SK-N-SH (cell line): Measurements from ENCODE around the gene TGM2. TPM values are rescaled to one million over a fixed set of nuclear protein-coding genes. Genes with fewer than 3 reads are reported as not detected.

ENCODE experiments used
- CTCF ChIA-PET: fragments of 300-600, 350-600 bp; formaldehyde crosslinking; extraction: SDS; loops from one replicate; lab custom pipeline; 2021; lab: Yijun Ruan, JAX
- POLR2A ChIA-PET: fragments of 350-600 bp; sonication (Branson Sonifier 250); formaldehyde crosslinking; extraction: SDS; loops from one replicate; lab custom pipeline; 2020; ENCODE audit warnings: antibody characterized with exemption, inconsistent platforms; lab: Yijun Ruan, JAX
- DNase-seq: peaks from one replicate; pipeline ENCODE4 v3.0.0; 2012
- H2AFZ ChIP-seq: fragments of 200-600 bp; sonication (generic); 2 replicates; pipeline ENCODE4 v1.8.1; 2016; ENCODE audit warnings: antibody characterized with exemption, mild to moderate bottlenecking, low read depth
- H3F3A ChIP-seq: fragments of 200-600 bp; sonication (generic); replicated peaks from 2 replicates; pipeline ENCODE3; 2016; ENCODE audit warnings: antibody characterized with exemption, mild to moderate bottlenecking; ENCODE audit not compliant: insufficient read depth
- H3K27ac ChIP-seq, 2 experiments: fragments of 200-500 bp in 1 of 2; fragments of 200-600 bp in 1 of 2; sonication (Bioruptor generic) in 1 of 2; sonication (generic), shearing (Covaris generic) in 1 of 2; 2 replicates each; pipeline versions ENCODE4 v1.5.1 to v1.6.1; 2014 to 2016; ENCODE audit warnings: low read depth in 2 of 2, inconsistent platforms in 1 of 2, low read length in 1 of 2, mild to moderate bottlenecking in 1 of 2, mixed read lengths in 1 of 2
- H3K27me3 ChIP-seq: fragments of 200-600 bp; sonication (generic), shearing (Covaris generic); 2 replicates; pipeline ENCODE4 v1.6.1; 2016; ENCODE audit warnings: mixed run types; ENCODE audit not compliant: insufficient read depth
- H3K36me3 ChIP-seq, 2 experiments: fragments of 200-500 bp in 1 of 2; fragments of 200-600 bp in 1 of 2; sonication (Bioruptor generic) in 1 of 2; sonication (generic) in 1 of 2; replicated peaks in 1 of 2; 2 replicates each; pipeline versions ENCODE3 to v1.5.1; 2014 to 2016; ENCODE audit warnings: low read length in 1 of 2, mild to moderate bottlenecking in 1 of 2; ENCODE audit not compliant: insufficient read depth in 2 of 2, control insufficient read depth in 1 of 2
- H3K4me1 ChIP-seq, 2 experiments: fragments of 200-500 bp in 1 of 2; fragments of 200-600 bp in 1 of 2; sonication (Bioruptor generic) in 1 of 2; sonication (generic), shearing (Covaris generic) in 1 of 2; 2 replicates each; pipeline versions ENCODE4 v1.5.1 to v1.6.1; 2014 to 2016; ENCODE audit warnings: low read depth in 1 of 2, low read length in 1 of 2, mixed run types in 1 of 2; ENCODE audit not compliant: insufficient read depth in 2 of 2, control insufficient read depth in 1 of 2
- H3K4me2 ChIP-seq: fragments of 200-600 bp; sonication (generic), shearing (Covaris generic); 2 replicates; pipeline ENCODE4 v1.6.1; 2017; ENCODE audit warnings: mixed run types
- H3K4me3 ChIP-seq, 2 experiments: fragments of 200-500 bp in 1 of 2; fragments of 200-600 bp in 1 of 2; sonication (Bioruptor generic) in 1 of 2; sonication (generic), shearing (Covaris generic) in 1 of 2; 2 replicates each; pipeline versions ENCODE4 v1.5.1 to v1.8.1; 2014 to 2016; ENCODE audit warnings: low read depth in 2 of 2, inconsistent platforms in 1 of 2, low read length in 1 of 2, mild to moderate bottlenecking in 1 of 2, mixed read lengths in 1 of 2, moderate library complexity in 1 of 2
- H3K79me2 ChIP-seq: fragments of 200-600 bp; sonication (generic); 2 replicates; pipeline ENCODE4 v1.8.1; 2017; ENCODE audit warnings: mild to moderate bottlenecking; ENCODE audit not compliant: insufficient read depth
- H3K9ac ChIP-seq: fragments of 200-600 bp; sonication (generic); 2 replicates; pipeline ENCODE4 v1.6.1; 2017; ENCODE audit warnings: mixed run types
- H3K9me2 ChIP-seq: fragments of 200-600 bp; sonication (generic); 2 replicates; pipeline ENCODE4 v1.6.1; 2017; ENCODE audit warnings: mixed run types
- H3K9me3 ChIP-seq: fragments of 200-600 bp; sonication (generic); 2 replicates; pipeline ENCODE4 v1.6.1; 2017; ENCODE audit warnings: mixed run types, mild to moderate bottlenecking, moderate library complexity
- H4K20me1 ChIP-seq: fragments of 200-600 bp; sonication (generic); 2 replicates; pipeline ENCODE4 v1.6.1; 2017; ENCODE audit warnings: mild to moderate bottlenecking, mixed run types; ENCODE audit not compliant: insufficient read depth
- CHD2 ChIP-seq: fragments of 150-350 bp; IDR thresholded peaks from 2 replicates; pipeline ENCODE4 v1.6.1; 2018; ENCODE audit warnings: low read length; ENCODE audit not compliant: partially characterized antibody
- CTCF ChIP-seq: fragments of 200-600 bp; sonication (generic); IDR thresholded peaks from 2 replicates; pipeline ENCODE4 v1.6.1; 2017; ENCODE audit warnings: antibody characterized with exemption, mild to moderate bottlenecking, moderate library complexity
- EP300 ChIP-seq, 2 experiments: IDR thresholded peaks; 2 replicates each; pipeline versions ENCODE4 v1.4.0 to v1.6.1; 2012; ENCODE audit warnings: borderline replicate concordance in 1 of 2, low read depth in 1 of 2, low read length in 1 of 2
- FOXM1 ChIP-seq: IDR thresholded peaks from 2 replicates; pipeline ENCODE4 v1.4.0; 2012; ENCODE audit warnings: low read depth, mild to moderate bottlenecking
- GATA2 ChIP-seq: sonication (generic); formaldehyde crosslinking; IDR thresholded peaks from 2 replicates; pipeline ENCODE4 v1.5.0; 2020; ENCODE audit warnings: mild to moderate bottlenecking, missing genetic modification reagents
- IRF3 ChIP-seq: fragments of 150-350 bp; IDR thresholded peaks from 2 replicates; pipeline ENCODE4 v1.6.1; 2016; ENCODE audit warnings: mild to moderate bottlenecking, low read depth, low read length
- JUND ChIP-seq: IDR thresholded peaks from 2 replicates; pipeline ENCODE4 v1.4.0; 2012
- MXI1 ChIP-seq: IDR thresholded peaks from 2 replicates; pipeline ENCODE4 v1.6.1; 2012; ENCODE audit warnings: mild to moderate bottlenecking, low read depth, low read length, improper control_type of control experiment
- PBX3 ChIP-seq: IDR thresholded peaks from 2 replicates; pipeline ENCODE4; 2012
- RCOR1 ChIP-seq: fragments of 150-350 bp; IDR thresholded peaks from 2 replicates; pipeline ENCODE4 v1.6.1; 2017; ENCODE audit warnings: antibody characterized with exemption, low read length
- RXRA ChIP-seq: IDR thresholded peaks from 2 replicates; pipeline ENCODE4 v1.4.0; 2012; ENCODE audit warnings: low read depth, mild to moderate bottlenecking, borderline replicate concordance
- SIN3A ChIP-seq: IDR thresholded peaks from 2 replicates; pipeline ENCODE4 v1.6.1; 2012; ENCODE audit warnings: low read depth, mild to moderate bottlenecking, low read length, moderate library complexity, borderline replicate concordance
- SMC3 ChIP-seq: IDR thresholded peaks from 2 replicates; pipeline ENCODE4 v1.6.1; 2012; ENCODE audit warnings: low read depth, low read length, improper control_type of control experiment
- TCF12 ChIP-seq: IDR thresholded peaks from 2 replicates; pipeline ENCODE4 v1.4.0; 2012
- WGBS: methylation state at CpG from one replicate; pipeline ENCODE4 v1.1.6; 2017; ENCODE audit warnings: low lambda C conversion rate; 5-methylcytosine and 5-hydroxymethylcytosine counted together
- polyA plus RNA-seq, 3 experiments: library from polyadenylated mRNA; depleted of rRNA; stranded (reverse); fragments of >200 nt; gene quantifications; 2 replicates each; pipeline ENCODE4 v1.2.3, GENCODE V29; 2012
- TF ChIP-seq, protein P1 (sequence below): IDR thresholded peaks from 2 replicates; pipeline ENCODE4 v1.4.0; 2012; ENCODE audit warnings: low read depth

The TGM2 gene
- polyA plus RNA-seq, 1 of the 3 experiments (the other 2 are of a cell fraction): 676 TPM

GRCh38 chr20:38112261-38112929 lies 52.7 kb downstream of the TGM2 start:
- DNase-seq: no peak
- no peak overlapping the region for H2AFZ ChIP-seq
- no peaks in the 10 kb centered on the region for H3K9me3 ChIP-seq
- TF ChIP-seq GATA2: no peak
- TF ChIP-seq PBX3: no peak
- H3K27ac ChIP-seq: no peak overlapping the region; a peak in 1 of 4 replicates
- 94% methylated on average over 7 of the region's 14 CpGs for WGBS
- H3K9ac ChIP-seq: no peak overlapping the region
- POLR2A ChIA-PET: no interaction called here
- H3K27me3 ChIP-seq: no peaks in the 10 kb centered on the region
- H3K79me2 ChIP-seq: no peaks in the 10 kb centered on the region
- peaks cover 65% of the 10 kb centered on the region for H3F3A ChIP-seq
- H3K9me2 ChIP-seq: no peaks in the 10 kb centered on the region
- H3K4me2 ChIP-seq: no peak overlapping the region
- H3K4me3 ChIP-seq: no peak overlapping the region
- no peaks in the 10 kb centered on the region for H3K36me3 ChIP-seq
- H4K20me1 ChIP-seq: no peaks in the 10 kb centered on the region; the same call in 1 of the 2 replicates
- CTCF ChIA-PET: interaction anchor here (0.6 to 7.0 kb wide), 7 partner anchors 33 to 110 kb away, joined by 3 to 44 read pairs (median 7); partner anchors contain the start of gene TGM2
- H3K4me1 ChIP-seq: peaks cover 41 to 51% of the 10 kb centered on the region in 2 experiments

- no peak overlapping the region for H2AFZ ChIP-seq
- H3K79me2 ChIP-seq: no peaks in the 10 kb centered on the region
- H3K9ac ChIP-seq: no peak overlapping the region
- H3K27ac ChIP-seq: peak overlapping the region; percentile 96 to 98; a peak in 3 of 4 replicates
- peaks cover 57% of the 10 kb centered on the region for H3F3A ChIP-seq
- ChIA-PET POLR2A (no interaction called here), CTCF (interaction anchor here (1.0 to 7.0 kb wide), 4 partner anchors 38 to 110 kb away, joined by 5 to 44 read pairs (median 12); partner anchors contain the start of gene TGM2)
- peaks cover 41 to 51% of the 10 kb centered on the region in 2 experiments for H3K4me1 ChIP-seq
- H3K4me2 ChIP-seq: no peak overlapping the region
- H4K20me1 ChIP-seq: no peaks in the 10 kb centered on the region; the same call in 1 of the 2 replicates
- H3K9me2 ChIP-seq: no peaks in the 10 kb centered on the region
- no peaks in the 10 kb centered on the region for H3K36me3 ChIP-seq
- H3K9me3 ChIP-seq: no peaks in the 10 kb centered on the region
- no peak for DNase-seq
- no peaks in the 10 kb centered on the region for H3K27me3 ChIP-seq
- WGBS: 94% methylated on average over 7 of the region's 8 CpGs
- no peak overlapping the region for H3K4me3 ChIP-seq
- TF ChIP-seq TCF12: no peak
- no peak for TF ChIP-seq MXI1
- no peak for TF ChIP-seq JUND
- TF ChIP-seq FOXM1: no peak
- TF ChIP-seq CTCF: no peak
- TF ChIP-seq PBX3: no peak
- TF ChIP-seq SMC3: no peak
- TF ChIP-seq, protein P1, sequence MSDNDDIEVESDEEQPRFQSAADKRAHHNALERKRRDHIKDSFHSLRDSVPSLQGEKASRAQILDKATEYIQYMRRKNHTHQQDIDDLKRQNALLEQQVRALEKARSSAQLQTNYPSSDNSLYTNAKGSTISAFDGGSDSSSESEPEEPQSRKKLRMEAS: no peak
- no peak for TF ChIP-seq SIN3A
- TF ChIP-seq CHD2: no peak
- TF ChIP-seq IRF3: no peak
- TF ChIP-seq RXRA: no peak
- no peak for TF ChIP-seq RCOR1
- no peak for TF ChIP-seq EP300 (IDR thresholded peaks at IDR 0.05; ENCODE audit: borderline replicate concordance in 1 of 2, low read depth in 1 of 2, low read length in 1 of 2)
Measured at GRCh38 chr20:38111366-38112232, 53.5 kb downstream of the TGM2 start.
